ENCODE data around the gene HBEGF.
A peak's percentile ranks its signal among the peaks of the same experiment; 100 is the strongest.
"Not testable (repeated sequence)": the region's sequence is repeated elsewhere in the genome, so short reads cannot be mapped to it uniquely, and the experiment has no call there.

Gene HBEGF

DNA sequence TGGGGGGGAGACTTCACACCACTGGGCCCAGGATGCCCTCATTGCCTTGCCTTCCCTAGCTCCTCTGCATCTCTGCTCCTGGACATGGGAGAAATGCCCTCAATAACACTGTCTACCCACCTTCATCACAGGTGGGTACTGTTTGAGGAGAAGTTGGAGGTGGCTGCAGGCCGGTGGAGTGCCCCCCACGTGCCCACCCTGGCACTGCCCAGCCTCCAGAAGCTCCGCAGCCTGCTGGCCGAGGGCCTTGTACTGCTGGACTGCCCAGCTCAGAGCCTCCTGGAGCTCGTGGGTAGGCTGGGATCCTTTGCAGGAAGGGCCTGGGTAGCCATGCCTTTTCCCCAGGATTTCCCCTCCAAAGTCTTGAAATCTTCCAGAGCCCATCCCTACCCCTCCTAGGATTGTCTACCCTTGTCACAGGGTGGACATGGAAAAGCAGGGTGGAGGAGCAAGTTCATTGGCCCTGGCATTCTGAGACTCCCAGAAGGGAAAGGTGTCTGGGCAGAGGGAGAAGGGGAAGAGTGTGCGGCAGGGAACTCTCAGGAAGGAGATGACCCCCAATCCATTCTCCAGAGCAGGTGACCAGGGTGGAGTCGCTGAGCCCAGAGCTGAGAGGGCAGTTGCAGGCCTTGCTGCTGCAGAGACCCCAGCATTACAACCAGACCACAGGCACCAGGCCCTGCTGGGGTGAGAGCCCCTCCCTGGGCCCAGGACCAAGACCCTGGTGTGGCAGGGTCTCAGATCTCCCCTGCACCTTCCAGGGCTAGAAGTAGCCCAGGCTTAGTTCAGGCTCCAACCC, 14.5 kb upstream of the HBEGF start:
- DNase-seq, result no peak

DNA sequence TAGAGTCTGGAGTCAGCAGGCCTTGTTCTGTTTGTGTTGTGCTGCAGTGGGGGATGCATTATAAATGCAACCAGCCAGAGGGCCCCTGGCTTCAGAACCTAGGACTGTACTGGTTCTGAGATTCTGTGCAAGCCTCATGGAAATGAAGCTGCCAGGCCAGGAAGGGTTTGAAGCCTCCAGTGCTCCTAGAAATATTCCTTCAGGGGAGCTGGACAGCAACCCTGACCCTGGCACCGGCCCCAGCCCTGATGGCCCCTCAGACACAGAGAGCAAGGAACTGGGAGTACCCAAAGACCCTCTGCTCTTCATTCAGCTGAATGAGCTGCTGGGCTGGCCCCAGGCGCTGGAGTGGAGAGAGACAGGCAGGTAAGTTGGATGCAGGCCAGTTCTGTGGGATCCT, 13.7 kb upstream of the HBEGF start, which contains the start of gene SLC4A9:
TSS of gene SLC4A9 (plus strand) at position 94 of the 400 bp plus-strand sequence. CDS start at position 137, 43 bp downstream.
- DNase-seq, result no peak

DNA sequence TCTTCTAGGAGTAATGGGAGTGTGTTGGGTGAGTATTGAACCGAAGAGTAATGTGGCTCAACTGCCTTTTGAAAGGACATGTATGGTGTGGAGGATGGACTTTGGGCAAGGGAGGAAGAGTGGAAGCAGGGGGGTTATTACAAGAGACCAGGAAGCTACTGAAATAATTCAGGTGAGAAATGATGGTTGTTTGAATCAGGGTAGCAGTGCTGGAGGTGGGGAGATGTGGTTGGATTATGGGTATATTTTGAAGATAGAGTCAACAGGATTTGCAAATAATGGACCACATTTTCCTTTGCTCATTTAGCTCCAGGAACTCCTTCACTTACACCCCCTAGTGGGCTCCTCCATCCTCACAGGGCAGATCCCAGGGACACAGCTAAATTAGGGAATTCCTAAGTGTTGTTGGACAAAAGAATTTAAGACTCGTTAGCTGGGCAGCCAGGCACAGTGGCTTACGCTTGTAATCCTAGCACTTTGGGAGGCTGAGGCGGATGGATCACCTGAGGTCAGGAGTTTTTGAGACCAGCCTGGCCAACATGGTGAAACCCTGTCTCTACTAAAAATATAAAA, 12.4 kb upstream of the HBEGF start:
- no peak for DNase-seq

DNA sequence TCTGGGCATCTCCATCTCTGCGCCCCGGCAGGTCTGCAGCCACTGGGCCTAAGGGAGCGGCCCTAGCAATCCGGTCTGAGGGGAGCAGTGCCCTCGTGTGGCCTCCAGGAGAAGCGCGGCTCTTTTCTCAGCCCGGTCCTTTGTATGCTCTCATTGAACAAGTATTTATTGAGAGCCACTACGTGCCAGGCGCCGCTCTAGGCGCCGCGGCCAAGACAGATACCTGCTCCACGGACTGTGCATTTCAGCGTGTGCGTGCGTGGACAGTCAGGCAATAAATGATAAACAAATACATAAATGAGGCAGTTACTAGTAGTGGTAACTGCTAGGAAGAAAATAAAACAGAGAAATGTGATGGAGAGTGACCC, 11.3 kb upstream of the HBEGF start:
- peak; percentile 68 for DNase-seq

DNA sequence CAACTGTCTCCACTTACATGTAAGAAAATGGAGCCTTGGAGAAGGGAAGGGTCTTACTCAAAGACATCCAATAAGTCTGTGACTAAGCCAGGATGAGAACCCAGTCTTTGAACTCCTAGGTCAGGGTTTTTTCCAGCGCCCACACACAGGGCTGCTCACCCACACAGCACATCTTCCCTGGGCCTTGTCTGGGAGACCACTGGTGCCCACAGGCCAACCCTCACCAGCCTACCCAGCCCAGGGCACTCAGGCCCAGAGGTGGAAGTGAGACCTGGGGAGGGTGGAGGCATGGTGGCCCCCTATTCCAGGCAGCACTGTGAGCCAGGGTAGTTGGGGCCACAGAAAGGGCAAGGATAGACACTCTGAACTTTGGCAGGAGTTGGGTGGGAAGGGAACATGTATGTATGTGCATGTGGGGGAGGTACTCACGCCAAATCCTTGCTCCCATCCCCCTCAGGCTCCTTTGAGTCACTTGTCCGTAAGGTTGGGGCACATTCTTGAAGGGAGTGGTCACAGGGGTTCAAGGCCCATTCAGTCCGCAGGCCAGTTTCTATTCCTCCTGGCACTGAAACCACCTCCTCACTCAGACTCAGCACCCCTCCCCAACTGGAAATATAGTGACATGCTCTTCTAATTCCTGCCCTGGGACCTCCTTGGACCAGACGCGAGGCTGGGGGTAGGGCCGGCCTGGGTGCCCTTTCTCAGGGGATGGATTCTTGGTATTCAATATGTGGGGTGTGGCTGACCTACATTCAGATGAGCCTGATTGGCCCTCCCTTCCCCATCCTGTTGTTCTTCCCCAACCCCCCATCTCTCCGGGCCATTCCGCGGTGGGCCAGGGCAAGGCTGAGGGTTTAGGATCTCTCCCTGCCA, 10.7 kb upstream of the HBEGF start:
- no peak for DNase-seq

DNA sequence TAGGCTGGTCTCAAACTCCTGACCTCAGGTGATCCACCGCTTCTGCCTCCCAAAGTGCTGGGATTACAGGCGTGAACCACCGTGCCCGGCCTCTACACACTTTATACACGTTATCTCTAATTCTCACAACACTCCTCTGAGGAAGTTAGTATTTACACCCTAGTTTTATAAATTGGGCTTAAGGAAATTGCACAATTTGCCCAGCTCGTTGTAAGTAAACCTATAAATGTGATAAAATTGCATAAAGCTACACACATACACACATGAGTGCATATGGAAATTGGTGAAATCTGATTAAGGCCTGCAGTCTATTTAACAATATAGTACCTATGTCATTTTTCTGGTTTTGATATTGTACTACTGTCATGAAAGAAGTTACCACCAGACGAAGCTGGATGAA, 9.1 kb upstream of the HBEGF start:
- no peak for DNase-seq

DNA sequence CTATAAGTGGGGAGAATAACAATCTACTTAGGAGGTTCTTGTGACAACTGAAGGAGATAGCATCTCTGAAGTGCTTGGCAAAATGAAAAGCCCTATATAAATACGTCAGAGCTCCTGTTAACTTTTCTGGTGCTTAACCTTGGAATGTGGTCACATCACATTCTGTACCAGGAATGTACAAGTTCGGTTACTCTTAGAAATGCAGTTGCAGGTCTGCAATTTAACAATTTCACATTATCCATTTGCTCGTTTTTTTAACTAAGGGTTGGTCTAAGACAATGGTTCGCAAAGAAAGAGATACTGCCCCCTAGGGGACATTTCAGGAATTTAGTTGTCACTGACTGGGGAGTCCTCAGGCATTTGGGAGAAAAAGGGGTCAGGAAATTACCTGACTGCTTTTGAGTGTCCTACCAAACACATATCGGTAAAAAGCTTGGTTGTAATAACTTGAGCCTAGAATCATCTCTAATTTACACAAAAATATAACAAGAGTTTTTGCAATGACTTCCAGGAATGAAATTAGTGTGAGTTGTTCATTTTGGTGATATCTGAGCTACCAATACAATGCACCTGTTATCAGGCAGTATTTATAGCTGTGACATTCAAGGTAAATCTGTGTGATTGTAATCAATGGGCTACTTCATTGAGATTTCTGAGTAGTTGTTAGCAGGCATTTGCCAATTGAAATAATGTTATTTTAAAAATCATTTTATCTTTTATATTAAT, 5.4 kb upstream of the HBEGF start:
- DNase-seq, result no peak

DNA sequence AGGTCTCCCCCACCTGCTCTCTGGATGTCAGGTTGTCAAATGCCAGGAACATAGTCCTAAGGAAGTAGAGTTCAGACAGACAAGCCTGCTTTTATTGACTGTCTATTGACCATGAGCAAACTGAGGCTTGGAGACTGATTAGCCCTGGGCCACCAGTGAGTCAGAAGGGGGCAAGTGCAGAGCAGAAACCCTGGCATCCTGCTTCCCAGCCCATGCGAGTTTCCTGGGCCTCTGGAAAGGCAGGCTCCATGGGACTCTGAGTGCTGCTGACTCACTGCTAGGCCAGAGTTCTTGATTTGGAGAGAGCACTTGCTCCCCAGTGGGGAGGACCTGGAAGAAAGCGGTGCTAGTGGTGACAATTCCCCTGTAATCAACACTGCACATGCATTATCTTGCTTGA, 2.8 kb upstream of the HBEGF start:
- DNase-seq, result no peak

DNA sequence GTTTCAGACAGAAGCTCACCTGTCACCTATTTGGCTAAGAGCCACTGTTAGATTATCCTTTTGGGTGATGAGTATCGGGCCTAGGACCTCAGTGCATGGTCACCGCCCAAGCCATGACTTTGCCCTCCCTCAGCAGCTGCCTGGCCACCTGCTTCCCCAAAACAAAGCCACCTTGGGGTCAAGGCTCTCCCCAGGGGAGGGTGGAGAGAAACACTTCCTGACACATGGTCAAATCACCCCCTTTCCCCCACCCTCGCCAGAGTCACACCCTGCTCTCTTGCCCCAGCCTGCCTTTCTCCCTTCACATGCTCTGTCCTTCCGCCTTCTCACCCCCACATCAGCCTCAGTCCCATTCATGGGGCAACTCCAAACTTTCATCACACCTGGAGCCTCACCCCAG, 1.7 kb upstream of the HBEGF start:
- no peak for DNase-seq

DNA sequence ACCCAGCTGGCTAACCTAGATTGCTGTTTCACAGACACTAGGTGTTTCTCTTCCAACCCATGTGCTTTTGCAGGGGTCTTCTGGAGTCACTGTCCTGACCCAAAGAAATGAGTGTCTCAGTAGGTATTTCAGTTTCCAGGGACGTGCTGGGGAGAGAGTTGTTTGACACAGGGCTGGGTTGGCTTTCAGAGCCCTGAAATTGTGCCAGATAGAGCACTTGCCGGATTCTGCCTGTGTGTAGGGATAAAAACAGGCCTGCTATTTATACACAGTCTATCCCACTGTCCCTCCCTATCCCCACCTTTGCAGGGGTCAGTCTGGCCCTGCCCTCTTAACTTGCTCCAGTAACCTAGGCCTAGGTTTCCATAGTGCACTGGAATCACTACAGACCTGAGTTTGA, 957 bp upstream of the HBEGF start:
- DNase-seq, result no peak

DNA sequence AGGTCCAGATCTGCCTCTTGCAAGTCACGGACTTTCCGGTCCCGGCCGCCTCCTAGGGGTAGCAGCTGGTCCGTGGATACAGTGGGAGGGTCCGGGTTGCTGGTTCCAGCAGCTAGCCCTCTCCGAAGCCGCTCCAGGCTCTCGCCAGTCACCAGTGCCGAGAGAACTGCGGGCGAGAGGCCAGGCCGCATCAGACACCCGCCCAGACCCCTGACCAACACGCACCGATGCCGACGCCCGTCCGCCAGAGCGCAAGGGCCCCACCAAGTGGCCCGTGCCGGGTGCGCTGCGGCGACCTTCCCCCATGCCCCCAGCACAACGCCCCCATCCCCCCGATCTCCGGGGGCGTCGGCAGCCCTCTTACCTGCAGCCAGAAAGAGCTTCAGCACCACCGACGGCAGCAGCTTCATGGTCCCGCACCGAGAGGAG, 470 bp downstream of the HBEGF start:
- DNase-seq, result no peak

DNA sequence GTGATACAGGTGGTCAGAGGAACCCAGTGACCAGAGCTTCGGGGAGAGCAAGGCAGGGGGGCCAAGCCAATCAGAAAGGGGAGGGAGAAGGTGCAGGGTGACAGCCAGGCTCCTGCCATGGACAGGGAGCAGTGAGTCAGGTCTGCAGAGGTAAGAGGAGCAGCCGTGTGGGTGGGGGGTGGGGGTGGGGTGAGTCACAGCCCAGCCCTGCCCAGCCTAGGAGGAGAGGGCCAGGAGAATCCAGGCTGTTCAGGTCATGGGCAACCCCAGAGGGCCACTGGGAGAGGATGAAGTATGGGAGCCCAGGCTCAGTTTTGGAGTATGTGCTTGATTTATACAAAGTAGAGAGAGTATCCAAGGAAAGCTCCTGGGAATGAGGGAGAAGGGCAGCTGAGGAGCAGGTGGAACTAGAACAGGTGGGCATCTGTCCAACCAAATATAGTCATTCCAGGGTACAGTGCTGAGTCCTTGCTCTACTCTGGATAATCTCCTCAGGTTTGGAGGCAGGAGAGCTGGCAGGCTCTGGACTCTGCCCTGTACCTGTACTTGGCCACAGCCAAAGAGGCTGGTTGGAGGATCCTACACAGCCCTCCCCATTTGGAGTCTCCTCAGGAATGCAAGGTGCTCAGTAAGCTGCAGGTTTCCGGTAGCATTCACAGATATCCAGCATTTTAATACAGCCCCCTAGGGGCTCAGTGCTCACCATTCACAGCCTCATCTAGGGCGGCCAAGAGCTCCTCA, 1.6 kb downstream of the HBEGF start:
- no peak for DNase-seq

DNA sequence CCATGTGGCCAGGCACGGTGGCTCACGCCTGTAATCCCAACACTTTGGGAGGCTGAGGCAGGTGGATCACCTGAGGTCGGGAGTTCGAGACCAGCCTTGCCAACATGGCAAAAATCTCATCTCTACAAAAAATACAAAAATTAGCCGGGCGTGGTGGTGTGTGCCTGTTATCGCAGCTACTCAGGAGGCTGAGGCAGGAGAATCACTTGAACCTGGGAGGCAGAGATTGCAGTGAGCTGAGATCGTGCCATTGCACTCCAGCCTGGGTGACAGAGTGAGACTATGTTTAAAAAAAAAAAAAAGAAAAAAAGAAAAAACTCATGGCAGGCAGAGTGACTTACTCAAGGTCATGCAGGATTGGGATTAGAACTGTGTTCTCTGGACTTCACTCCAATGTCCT, 2.6 kb downstream of the HBEGF start:
- not testable (repeated sequence) for DNase-seq

DNA sequence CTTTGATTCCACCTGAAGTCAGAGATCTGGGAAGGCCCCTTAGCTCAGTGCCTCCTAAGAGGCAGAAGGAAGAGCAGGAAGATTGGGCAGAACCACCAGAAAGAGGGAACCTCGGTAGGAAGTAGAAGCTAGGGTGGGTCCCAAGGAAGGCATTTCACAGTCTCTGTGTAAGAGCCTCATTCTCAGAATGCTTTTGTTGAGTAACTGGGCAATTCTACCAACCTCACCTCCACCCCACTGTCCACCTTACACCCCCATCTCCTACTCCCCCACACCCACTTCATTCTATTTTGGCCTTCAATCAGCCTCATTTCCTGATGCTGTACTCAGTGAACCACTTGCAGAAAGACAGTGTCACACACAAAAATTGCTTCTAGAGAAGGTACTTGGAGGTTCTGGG, 3.5 kb downstream of the HBEGF start:
- DNase-seq, result no peak

DNA sequence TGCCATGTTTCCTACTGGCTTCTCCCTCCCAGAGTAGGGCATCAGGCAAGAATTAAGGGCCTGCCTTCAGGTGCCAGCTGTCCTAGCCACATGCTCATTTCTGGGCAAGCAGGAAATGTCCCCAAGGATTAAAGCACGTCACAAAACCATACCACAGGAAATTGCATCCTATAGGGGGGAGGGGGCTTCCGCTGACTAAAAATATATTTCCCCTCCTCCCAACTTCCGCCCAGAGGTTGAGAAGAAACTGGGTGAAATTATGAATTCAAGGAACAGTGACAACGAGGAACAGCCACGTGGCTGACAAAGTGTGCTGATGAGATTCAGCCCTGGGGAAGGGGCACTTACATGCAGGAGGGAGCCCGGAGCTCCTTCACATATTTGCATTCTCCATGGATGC, 4.1 kb downstream of the HBEGF start:
- no peak for DNase-seq

DNA sequence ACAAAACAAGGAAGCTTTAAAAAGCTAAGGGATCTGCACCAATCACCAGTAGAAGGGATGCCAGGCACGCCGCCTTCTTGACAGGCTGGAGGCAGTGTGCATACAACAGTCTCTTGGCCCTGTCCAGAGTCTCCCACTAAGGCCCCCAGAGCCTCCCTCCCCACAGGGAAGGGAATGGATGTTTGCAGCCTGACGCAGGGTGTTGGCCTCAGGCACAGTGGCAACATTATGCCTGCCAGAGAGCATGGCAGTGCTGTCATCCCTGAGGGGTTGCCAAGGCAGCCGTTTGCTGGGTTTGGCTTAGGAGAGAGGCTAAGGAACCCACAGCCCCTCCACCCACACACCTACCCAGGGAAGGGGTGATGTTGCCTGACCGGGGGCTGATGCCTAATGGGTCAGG, 4.8 kb downstream of the HBEGF start:
- no peak for DNase-seq

DNA sequence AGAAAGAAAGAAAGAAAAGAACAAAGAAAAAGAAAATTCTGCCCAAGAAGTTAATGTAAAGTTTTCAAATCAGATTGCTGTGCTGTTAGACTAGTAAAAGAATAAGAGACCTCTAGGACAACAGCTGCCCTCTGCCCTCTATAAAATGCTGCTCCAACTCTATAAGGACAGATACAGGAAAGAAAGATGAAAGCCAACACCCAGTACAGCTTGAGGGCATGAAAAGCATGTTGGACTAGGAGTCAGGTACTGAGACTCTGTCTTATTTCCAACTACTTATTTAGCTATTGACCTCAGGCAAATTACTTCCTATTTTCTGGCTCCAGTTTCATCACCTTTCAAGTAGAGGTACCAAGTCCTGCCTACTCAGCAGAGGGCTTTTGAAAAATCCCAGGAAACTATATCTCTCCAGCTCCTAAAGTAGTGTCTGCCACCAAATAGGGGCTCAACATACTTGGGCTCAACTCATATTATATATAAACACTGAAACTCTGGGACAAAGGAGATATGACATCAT, 5.7 kb downstream of the HBEGF start:
- DNase-seq, result no peak

DNA sequence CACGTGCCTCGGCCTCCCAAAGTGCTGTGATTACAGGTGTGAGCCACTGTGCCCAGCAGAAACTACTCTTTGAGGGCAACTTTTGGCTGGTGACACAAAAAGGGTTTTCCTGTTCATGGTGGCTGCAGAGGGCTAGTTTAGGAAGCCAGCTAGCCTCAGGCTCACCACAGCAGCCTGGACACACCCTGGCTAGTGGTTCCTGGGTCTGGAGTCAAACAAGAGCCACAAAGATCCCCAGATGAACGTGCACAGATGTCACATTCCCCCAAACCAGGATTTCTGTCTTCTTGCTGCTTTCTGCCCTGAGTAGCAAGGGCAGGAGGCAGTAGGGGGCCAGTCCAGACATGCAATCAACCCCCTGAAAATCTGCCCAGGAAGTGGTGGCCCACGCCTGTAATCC, 6.8 kb downstream of the HBEGF start:
- no peak for DNase-seq

DNA sequence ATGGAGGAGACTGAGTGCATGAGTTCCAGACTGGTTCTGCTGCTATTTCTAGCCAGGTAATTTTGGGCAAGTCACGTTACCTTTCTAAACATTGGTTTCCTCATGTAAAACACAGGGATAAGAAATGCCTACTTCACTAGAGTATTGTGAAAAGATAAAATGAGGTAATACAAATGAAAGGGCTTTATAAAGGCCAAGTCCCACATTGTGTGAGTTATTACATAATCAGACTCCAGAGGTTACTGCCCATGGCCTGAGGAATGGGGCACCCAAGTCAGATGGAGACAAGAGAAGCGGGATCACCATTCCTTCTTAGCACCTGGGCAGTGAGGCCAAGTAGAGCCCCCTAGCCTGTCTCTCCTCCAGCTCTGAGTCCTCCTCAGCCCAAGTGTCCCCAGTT, 7.5 kb downstream of the HBEGF start:
- no peak for DNase-seq

DNA sequence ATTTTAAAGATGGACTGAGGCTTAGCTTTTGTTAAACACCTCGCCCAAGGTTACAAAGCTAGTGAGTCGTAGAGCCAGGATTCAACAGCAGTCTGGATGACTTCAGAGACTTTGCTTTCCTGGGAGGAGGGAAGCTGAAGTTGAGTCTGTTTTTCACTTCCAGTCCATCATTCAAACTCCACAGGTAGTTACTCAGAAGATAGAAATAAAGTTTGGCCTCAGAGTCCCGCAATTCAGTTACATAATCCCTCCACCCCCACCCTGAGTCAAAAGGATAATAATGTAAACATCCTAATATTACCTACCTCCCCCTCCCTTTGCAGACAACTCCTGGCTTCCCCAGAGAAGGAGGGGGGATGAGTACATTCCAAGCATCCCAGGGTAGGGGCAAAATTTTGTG, 8.1 kb downstream of the HBEGF start:
- no peak for DNase-seq

DNA sequence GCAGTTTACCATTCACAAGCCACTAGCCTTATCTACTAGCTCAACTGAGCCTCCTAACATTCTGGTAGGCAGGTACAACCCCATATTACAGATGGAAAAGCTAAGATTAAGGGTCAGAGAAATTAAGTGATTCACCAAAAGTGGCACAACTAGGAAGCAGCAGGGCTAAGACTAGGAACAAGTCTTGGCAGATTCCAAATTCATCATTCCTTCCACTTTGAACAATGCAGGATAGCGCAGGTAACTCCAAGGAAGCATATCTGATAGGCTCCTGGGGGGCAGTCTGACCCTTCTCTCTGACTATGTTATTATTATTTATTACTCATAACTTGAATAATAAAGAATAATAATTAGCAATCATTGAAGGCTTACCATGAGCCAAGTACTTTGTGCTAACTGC, 8.5 kb downstream of the HBEGF start:
- DNase-seq, result no peak

DNA sequence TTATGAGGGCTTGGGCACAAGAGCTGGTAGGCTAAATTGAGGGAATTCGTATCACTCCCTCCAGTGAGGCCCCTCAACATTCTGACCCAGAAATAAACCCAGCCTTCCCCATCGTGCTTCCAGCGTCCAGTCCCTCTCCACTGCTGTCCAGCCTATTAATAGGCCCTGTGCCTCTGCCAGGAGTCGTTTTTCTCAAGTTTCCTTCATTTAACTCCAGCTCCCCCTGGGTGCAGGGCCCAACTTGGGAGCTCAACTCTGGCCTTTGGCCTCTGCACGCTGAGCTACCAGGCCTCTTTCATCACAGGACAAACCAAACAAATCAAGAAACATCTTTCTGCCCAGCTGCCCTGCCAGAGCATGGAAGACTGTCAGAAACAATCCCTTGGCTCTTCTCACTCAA, 10.0 kb downstream of the HBEGF start:
- no peak for DNase-seq
